T-helper 2 cell treated with Interferon-gamma antibody and Interleukin-4, amounts not matched to agents 5 μg/mL and 100 μg/mL, for 36 hours (primary cell): Measurements from ENCODE around the gene KRT24.

ENCODE experiments used
- DNase-seq: peaks from one replicate; pipeline ENCODE4 v3.0.0; 2021; ENCODE audit warnings: low spot score
- H3K27ac Mint-ChIP-seq: one replicate; pipeline ENCODE4 v1.8.0; 2021; ENCODE audit warnings: mild to moderate bottlenecking, mixed read lengths
- H3K27me3 Mint-ChIP-seq: one replicate; pipeline ENCODE4 v1.8.0; 2021; ENCODE audit warnings: low read depth, mixed read lengths
- H3K36me3 Mint-ChIP-seq: one replicate; pipeline ENCODE4 v1.8.0; 2021; ENCODE audit warnings: low read depth, mixed read lengths
- H3K4me1 Mint-ChIP-seq: one replicate; pipeline ENCODE4 v1.8.0; 2021; ENCODE audit warnings: low read depth, mixed read lengths
- H3K4me3 Mint-ChIP-seq: one replicate; pipeline ENCODE4 v1.8.0; 2022; ENCODE audit warnings: mild to moderate bottlenecking, moderate library complexity, mixed read lengths
- H3K9me3 Mint-ChIP-seq: one replicate; pipeline ENCODE4 v1.8.0; 2021; ENCODE audit warnings: mixed read lengths

The KRT24 gene

GRCh38 chr17:40714473-40714872 lies 10.9 kb upstream of the KRT24 start:
- Mint-ChIP-seq H3K27ac (no peak overlapping the region), H3K27me3 (peaks cover 8% of the 10 kb centered on the region), H3K36me3 (no peaks in the 10 kb centered on the region), H3K9me3 (no peaks in the 10 kb centered on the region), H3K4me1 (no peaks in the 10 kb centered on the region), H3K4me3 (no peak overlapping the region)
- DNase-seq: no peak

GRCh38 chr17:40707745-40708144 lies 4.2 kb upstream of the KRT24 start:
- Mint-ChIP-seq H3K27ac (no peak overlapping the region), H3K9me3 (no peaks in the 10 kb centered on the region), H3K4me3 (no peak overlapping the region), H3K4me1 (no peaks in the 10 kb centered on the region), H3K27me3 (peaks cover 24% of the 10 kb centered on the region), H3K36me3 (no peaks in the 10 kb centered on the region)
- DNase-seq: no peak

DNA sequence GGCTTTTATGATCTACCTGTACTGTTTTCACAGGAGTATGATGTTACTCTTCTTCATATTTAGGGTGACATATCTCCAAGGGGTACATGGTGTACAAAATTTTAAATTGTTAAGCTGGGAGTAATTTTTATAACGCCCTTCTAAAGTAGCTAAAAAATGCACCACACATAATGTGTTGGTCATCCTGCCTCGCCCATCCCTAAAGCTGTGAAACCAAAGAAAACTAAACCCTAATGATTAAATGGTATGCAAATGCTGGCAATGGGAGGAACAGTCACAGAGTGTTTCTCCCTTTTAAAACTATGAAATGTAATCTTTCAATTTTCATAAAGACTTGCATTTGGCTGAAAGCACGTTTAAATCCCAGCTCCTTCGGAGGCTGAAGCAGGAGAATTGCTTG lies 2.0 kb upstream of the KRT24 start:
- H3K4me1 Mint-ChIP-seq: no peaks in the 10 kb centered on the region
- H3K4me3 Mint-ChIP-seq: no peak overlapping the region
- peaks cover 32% of the 10 kb centered on the region for H3K27me3 Mint-ChIP-seq
- no peak for DNase-seq
- H3K9me3 Mint-ChIP-seq: no peaks in the 10 kb centered on the region
- H3K36me3 Mint-ChIP-seq: no peaks in the 10 kb centered on the region
- no peak overlapping the region for H3K27ac Mint-ChIP-seq

- H3K9me3 Mint-ChIP-seq: no peaks in the 10 kb centered on the region
- H3K27ac Mint-ChIP-seq: no peak overlapping the region
- peaks cover 43% of the 10 kb centered on the region for H3K27me3 Mint-ChIP-seq
- no peaks in the 10 kb centered on the region for H3K36me3 Mint-ChIP-seq
- H3K4me1 Mint-ChIP-seq: no peaks in the 10 kb centered on the region
- no peak overlapping the region for H3K4me3 Mint-ChIP-seq
- no peak for DNase-seq
These were observed 1.3 kb downstream of the KRT24 start for GRCh38 chr17:40702271-40702670.

DNA sequence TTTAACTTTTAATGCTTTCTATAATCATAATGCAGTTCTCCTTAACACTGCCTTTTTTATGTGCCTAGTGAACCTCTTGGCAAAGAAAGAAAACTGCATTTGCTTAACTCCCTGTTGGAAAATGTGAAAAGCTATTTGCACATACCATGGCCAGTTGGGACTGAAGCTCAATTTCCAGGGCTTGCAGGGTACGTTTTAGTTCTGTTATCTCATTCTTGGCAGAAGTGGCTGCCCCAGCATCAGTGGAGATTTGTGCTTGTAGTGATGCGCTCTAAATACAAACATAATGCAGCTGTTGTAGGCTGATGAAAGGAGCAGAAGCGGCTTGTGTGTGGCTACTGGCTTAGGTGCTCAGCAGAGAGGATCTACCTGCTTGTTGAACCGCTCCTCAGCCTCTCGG lies 3.7 kb downstream of the KRT24 start:
- Mint-ChIP-seq H3K9me3 (no peaks in the 10 kb centered on the region), H3K27ac (no peak overlapping the region), H3K4me1 (no peaks in the 10 kb centered on the region), H3K36me3 (no peaks in the 10 kb centered on the region), H3K4me3 (no peak overlapping the region), H3K27me3 (peaks cover 43% of the 10 kb centered on the region)
- no peak for DNase-seq

DNA sequence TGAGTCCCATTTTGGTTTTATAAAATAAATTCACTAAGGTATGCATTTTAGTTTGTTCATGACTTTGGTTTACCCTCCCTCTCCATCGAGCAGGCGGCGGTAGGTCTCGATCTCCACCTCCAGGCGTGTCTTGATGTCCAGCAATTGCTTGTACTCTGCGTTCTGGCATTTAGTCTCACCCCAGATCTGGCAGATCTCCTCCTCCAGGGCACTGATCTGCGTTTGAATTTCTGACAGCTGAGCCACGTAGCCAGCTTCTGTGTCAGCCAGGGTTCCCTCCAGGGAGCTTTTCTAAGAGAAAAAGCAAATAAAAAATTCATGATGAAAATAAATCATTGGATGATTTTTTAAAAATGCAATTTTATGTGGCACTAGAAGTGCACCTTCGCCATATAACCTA lies 4.2 kb downstream of the KRT24 start:
- no peaks in the 10 kb centered on the region for H3K4me1 Mint-ChIP-seq
- no peaks in the 10 kb centered on the region for H3K36me3 Mint-ChIP-seq
- peaks cover 43% of the 10 kb centered on the region for H3K27me3 Mint-ChIP-seq
- DNase-seq: no peak
- no peak overlapping the region for H3K27ac Mint-ChIP-seq
- H3K4me3 Mint-ChIP-seq: no peak overlapping the region
- no peaks in the 10 kb centered on the region for H3K9me3 Mint-ChIP-seq

DNA sequence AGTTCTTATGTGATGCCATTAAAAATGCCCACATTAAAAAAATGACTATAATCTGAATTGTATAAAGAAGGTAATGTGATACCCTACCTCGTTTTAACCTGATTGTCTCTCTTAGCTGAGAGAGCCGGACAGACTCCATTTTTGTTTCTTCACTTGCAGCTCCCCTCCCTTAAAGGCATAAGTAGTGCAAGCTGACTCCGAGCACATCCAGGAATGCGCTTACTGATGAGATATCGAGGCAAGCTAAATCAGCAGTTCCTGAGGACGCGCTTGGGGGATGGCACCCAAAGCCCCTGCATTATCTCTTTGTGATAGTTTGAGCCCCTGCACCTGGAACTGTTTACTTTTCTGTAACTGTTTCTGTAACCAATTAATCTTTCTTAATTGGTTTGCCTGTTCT lies 6.3 kb downstream of the KRT24 start:
- Mint-ChIP-seq H3K4me3 (no peak overlapping the region), H3K27ac (no peak overlapping the region), H3K27me3 (peaks cover 41% of the 10 kb centered on the region), H3K9me3 (no peaks in the 10 kb centered on the region), H3K36me3 (no peaks in the 10 kb centered on the region), H3K4me1 (no peaks in the 10 kb centered on the region)
- DNase-seq: no peak

GRCh38 chr17:40696651-40697072 lies 6.9 kb downstream of the KRT24 start:
- Mint-ChIP-seq H3K27ac (no peak overlapping the region), H3K36me3 (no peaks in the 10 kb centered on the region), H3K4me1 (no peaks in the 10 kb centered on the region), H3K4me3 (no peak overlapping the region), H3K9me3 (no peaks in the 10 kb centered on the region), H3K27me3 (peaks cover 47% of the 10 kb centered on the region)
- no peak for DNase-seq

DNA sequence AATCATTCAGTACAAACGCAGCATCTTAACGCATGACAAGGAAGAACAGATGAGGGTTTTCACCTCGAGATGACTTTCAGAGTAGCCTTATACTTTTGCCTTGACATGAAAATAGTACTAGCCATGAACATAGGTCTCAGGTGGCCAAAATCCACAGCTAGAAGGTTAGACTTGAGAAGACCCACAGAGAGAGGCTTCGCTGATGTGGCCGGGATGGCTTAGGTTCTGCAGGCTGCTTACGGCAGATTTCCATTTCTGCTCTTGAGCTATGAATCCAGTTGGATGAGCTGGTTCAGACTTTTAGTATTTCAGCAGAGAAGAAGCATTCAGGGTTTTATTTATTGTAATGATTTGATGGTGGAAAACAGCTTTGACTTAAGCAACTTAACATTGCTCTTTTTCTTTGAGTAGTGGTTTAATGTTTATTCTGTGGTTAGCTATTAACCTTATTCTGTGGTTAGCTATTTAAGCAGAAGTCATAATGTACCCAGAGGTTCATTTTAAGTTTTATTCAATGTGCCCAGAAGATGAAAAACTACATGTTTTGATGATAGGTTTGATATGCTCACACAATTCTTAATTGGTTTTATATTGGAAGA lies 7.6 kb downstream of the KRT24 start:
- Mint-ChIP-seq H3K27me3 (peaks cover 46% of the 10 kb centered on the region), H3K36me3 (no peaks in the 10 kb centered on the region), H3K27ac (no peak overlapping the region), H3K9me3 (no peaks in the 10 kb centered on the region), H3K4me3 (no peak overlapping the region), H3K4me1 (no peaks in the 10 kb centered on the region)
- no peak for DNase-seq

DNA sequence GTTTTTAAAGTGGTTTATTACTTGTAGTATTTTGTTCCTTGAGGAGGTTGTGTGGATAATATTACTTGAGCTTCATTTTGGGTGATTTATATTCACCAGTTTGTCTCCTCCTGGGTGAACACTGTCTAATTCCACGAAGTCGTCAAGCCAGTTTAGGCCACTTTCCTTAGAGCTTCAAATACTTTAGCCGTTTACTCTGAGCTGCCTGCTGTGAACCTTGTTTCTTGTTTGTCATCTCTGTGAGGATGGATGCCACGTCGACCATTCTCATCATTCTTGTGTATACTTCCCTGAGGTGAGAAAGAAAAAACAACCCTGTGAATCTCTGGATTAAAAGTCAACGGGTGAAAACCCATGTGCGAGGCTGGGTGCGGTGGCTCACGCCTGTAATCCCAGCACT lies 9.0 kb downstream of the KRT24 start:
- Mint-ChIP-seq H3K27me3 (peaks cover 42% of the 10 kb centered on the region), H3K4me1 (no peaks in the 10 kb centered on the region), H3K27ac (no peak overlapping the region), H3K4me3 (no peak overlapping the region), H3K36me3 (no peaks in the 10 kb centered on the region), H3K9me3 (no peaks in the 10 kb centered on the region)
- no peak for DNase-seq

DNA sequence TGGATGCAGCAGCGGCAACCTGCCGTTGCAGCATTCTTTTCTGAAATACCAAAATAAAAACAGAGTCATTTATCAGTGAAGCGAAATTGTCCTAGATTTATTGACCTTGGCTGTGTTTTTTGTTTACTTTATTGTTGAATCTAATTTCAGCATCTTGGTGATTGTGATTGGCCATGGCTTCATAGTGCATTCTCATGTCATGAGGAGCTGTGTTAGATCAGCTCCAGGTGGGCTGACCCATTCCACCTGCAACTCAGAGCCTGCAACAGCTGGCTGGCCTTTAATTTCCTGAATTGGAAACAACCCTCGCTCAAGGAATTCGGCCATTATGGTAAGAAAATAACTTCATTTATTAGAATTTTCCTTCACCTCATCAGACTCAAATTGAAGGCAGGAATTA lies 16.4 kb downstream of the KRT24 start:
- no peaks in the 10 kb centered on the region for H3K9me3 Mint-ChIP-seq
- H3K4me3 Mint-ChIP-seq: no peak overlapping the region
- no peak for DNase-seq
- H3K27ac Mint-ChIP-seq: no peak overlapping the region
- no peaks in the 10 kb centered on the region for H3K36me3 Mint-ChIP-seq
- peaks cover 21% of the 10 kb centered on the region for H3K27me3 Mint-ChIP-seq
- no peaks in the 10 kb centered on the region for H3K4me1 Mint-ChIP-seq

DNA sequence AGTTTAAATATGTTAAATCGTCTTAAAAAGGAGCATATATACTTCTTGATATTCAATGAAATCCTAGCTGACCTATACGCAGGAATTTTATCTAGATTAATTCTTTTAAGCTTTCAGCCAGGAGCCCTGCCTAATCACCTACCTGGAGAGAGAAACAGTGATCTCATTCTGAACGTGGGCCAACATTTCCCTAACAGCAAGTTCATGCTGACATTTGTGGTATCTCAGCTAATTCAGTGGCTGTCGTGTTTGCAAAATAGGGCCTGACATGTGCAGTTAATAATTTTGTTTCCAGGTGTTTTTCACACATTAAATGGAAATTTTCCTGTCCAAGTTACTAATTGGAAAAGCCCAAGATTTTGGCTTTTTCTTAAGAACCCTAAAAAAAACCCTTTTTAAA lies 17.4 kb downstream of the KRT24 start:
- H3K27me3 Mint-ChIP-seq: peaks cover 20% of the 10 kb centered on the region
- no peak overlapping the region for H3K27ac Mint-ChIP-seq
- no peaks in the 10 kb centered on the region for H3K9me3 Mint-ChIP-seq
- no peaks in the 10 kb centered on the region for H3K36me3 Mint-ChIP-seq
- no peaks in the 10 kb centered on the region for H3K4me1 Mint-ChIP-seq
- H3K4me3 Mint-ChIP-seq: no peak overlapping the region
- DNase-seq: no peak

GRCh38 chr17:40680998-40681397 lies 22.6 kb downstream of the KRT24 start:
- Mint-ChIP-seq H3K9me3 (no peaks in the 10 kb centered on the region), H3K36me3 (no peaks in the 10 kb centered on the region), H3K4me1 (peaks cover 7% of the 10 kb centered on the region), H3K4me3 (no peak overlapping the region), H3K27me3 (peaks cover 38% of the 10 kb centered on the region), H3K27ac (no peak overlapping the region)
- DNase-seq: no peak

- Mint-ChIP-seq H3K36me3 (no peaks in the 10 kb centered on the region), H3K4me1 (peaks cover 7% of the 10 kb centered on the region), H3K9me3 (no peaks in the 10 kb centered on the region), H3K4me3 (no peak overlapping the region), H3K27me3 (peaks cover 46% of the 10 kb centered on the region), H3K27ac (no peak overlapping the region)
- DNase-seq: no peak
These were observed 24.0 kb downstream of the KRT24 start for GRCh38 chr17:40679523-40679907.

- DNase-seq: no peak
- H3K9me3 Mint-ChIP-seq: no peaks in the 10 kb centered on the region
- no peak overlapping the region for H3K27ac Mint-ChIP-seq
- no peaks in the 10 kb centered on the region for H3K36me3 Mint-ChIP-seq
- peaks cover 49% of the 10 kb centered on the region for H3K27me3 Mint-ChIP-seq
- no peak overlapping the region for H3K4me3 Mint-ChIP-seq
- peaks cover 7% of the 10 kb centered on the region for H3K4me1 Mint-ChIP-seq
These were observed 24.5 kb downstream of the KRT24 start for GRCh38 chr17:40678902-40679522.
